DMS53 (cell line): ENCODE data around the gene ART4.

ENCODE experiments used
- DNase-seq: peaks from one replicate; lab custom pipeline; 2025; lab: John Stamatoyannopoulos, UW

Gene ART4

DNA sequence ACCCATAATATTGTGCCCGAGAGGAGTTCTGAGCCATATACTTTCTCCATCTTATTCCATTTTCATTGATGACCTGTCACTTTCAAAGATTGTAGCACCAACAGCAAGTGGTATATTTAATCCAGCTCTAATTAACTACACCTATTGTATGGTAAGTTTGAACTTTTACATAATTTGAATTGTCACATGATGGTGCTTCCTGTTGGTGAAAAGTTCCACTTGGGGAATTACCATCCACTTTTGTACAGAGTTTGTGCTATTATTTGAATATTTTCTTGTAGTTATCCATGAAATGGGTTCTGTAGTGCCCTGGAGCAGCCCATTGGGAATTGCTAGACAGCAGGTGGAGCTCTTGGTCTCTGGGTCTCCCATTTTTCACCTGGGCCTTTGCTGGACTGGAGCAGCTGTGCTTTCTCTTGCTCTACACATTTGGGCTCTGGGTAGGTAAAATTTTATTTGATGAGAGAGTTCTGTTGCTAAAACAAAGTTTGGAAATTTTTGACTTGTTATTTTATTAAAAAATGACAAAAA is 32.3 kb downstream of the ART4 start:
- peak; percentile 84 for DNase-seq

GRCh38 chr12:14810167-14810952 is 33.0 kb downstream of the ART4 start:
- DNase-seq, result no peak

- DNase-seq, result no peak
These were observed 39.5 kb downstream of the ART4 start for GRCh38 chr12:14803830-14804160.

- DNase-seq, result peak; percentile 100
These were observed 40.1 kb downstream of the ART4 start, which contains the start of the genes C12orf60 and WBP11 for GRCh38 chr12:14803011-14803829. Gene C12orf60 (plus strand): TSS chr12:14803670. CDS start chr12:14822936, 19,266 bp downstream. Gene WBP11 (minus strand): TSS chr12:14803478. CDS start chr12:14801383, 2,095 bp downstream.

- DNase-seq, result no peak
These were observed 40.7 kb downstream of the ART4 start for GRCh38 chr12:14802721-14803010.

DNA sequence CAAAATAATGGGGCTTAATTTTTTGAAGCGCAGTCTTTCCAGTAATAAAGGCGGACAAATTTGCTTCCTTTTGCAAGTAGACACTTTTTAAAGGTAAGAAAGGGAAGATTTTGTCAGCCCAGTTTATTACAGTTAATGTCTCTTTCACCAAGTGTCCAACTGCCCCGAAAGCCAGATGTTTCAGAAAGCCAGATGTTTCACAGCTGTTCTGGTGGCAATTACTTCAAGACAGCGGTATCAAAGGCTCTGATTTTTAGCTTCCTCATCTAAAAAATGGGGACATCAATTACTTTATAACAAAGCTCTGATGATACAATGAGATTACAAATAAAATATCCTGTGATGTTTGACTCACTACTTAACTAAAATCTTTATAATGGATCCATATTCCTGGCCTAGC is 41.1 kb downstream of the ART4 start:
- no peak for DNase-seq

- no peak for DNase-seq
These were observed 48.3 kb downstream of the ART4 start for GRCh38 chr12:14795028-14795448.

DNA sequence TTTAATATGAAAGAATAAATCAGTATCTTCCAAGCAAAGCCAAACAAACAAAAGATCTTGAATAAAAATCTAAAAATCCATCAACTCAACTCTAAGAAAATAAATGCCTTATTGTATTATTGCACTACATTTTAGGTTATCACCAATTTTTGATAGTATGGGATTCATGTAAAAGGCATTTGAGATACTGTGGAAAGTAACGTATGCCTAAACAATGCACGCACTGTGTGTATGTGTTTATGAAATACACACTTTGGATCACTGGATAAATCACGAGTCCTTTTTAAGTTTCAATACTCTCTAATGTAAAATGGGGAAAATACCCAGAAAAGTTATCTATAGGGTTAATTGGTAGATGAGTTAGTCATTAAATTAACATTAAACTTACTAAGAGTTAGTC is 57.8 kb downstream of the ART4 start:
- no peak for DNase-seq

GRCh38 chr12:14784471-14784870 is 58.9 kb downstream of the ART4 start:
- DNase-seq, result no peak

GRCh38 chr12:14782756-14783155 is 60.6 kb downstream of the ART4 start:
- no peak for DNase-seq

DNA sequence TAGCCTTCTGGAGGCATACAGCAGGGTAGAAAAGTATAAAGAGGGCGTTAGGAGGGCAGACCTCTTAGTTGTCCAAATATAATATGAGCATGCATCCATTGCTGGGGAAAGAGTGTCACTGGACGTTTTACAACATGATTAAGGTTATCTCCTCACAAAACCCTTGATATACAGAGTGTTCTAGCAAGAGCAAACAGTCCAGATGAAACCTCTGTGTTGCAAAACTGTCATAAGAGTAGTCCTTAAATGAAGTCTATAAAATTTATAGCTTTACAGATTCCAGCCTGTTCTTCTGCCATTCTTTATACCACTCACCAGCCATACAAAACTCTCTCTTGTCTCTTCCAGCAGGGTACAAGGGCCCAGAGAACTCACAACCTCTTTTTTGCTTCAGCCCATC is 61.8 kb downstream of the ART4 start:
- DNase-seq, result no peak

DNA sequence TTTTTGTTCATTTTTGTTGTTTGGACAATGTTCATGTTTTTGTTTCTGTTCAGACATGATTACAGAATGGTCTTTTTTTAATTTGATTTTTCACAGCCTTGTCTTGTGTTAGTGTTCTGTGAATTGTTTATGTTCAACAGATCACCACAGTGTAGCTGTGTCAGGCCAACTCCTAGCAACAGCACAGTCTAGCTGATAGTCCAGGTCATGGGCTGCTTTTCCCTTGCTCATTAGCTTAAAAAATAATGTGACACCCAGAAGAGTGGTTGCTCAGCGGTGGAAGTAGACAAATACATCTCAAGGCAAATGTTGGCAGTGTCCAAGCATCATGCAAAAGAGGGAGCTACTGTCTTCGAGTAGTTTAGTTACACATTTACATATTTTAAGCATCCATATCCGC is 62.5 kb downstream of the ART4 start:
- no peak for DNase-seq

- peak; percentile 26 for DNase-seq
These were observed 63.5 kb downstream of the ART4 start for GRCh38 chr12:14779834-14780233.

GRCh38 chr12:14777271-14777670 is 66.1 kb downstream of the ART4 start:
- DNase-seq, result peak; percentile 85

GRCh38 chr12:14776236-14776961 is 66.9 kb downstream of the ART4 start:
- DNase-seq, result peak; percentile 56

DNA sequence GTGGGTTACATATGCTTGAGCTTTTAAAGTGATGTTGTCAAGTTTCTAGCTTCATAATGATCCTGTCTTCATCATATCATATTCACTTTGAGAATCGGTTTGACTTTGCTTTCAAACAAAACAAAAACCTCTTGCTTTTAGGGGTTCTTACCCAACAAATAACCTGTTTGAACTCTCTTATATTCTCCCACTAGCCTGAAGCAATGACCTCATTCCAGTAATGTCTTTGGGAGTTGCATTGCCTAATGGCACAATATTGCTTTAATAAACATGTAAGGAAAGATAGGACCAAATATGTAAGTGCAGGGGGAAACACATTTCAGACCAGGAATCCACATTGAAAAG is 67.7 kb downstream of the ART4 start:
- DNase-seq, result peak; percentile 42
